ENCODE measurements around the gene MRPS21.
"Not testable (repeated sequence)": the region's sequence is repeated elsewhere in the genome, so short reads cannot be mapped to it uniquely, and the experiment has no call there.

The MRPS21 gene

DNA sequence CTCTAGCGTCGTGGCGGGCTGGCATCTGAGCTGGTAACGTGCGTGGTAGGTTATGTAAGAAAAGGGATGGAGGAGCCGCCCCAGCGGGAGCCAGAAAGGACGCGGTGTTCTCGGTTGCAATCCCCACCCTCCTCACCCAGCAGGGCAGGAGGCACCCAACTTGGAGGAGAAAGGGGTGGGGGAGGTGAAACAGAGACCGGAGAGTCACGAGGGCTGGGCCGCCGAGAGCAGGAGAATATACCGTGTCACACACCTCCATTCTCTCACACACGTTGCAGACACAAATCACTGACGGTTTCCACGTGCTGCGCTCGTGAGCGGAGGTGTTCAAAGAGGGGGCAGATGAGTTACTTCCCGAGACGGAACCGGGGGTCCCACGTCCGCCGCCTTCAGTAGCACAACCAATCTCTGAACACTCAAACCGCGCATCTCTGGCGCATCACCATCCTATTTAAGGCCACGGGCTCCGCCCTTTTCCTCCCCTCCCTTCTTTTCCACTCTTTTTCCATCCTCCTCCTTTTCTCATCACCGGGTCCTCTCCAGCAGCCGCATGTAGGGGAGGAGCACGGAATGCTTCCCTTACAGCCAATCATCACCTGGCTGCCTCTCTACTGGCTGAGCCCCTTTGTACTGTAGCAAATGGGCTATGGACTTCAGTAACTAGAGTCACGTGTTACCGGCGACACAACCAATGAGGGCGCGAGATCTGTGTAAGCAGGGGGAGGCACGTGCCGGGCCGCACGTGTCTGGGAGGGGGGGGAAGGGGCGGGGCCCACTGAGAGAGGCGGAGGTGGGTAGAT is 11.7 kb upstream of the MRPS21 start, which contains the start of gene CIART:
CIART (plus strand) TSS at position 797 of the 800 bp plus-strand sequence. CDS start 714 bp downstream, outside the sequence.
- DNase-seq = peak; percentile 90

DNA sequence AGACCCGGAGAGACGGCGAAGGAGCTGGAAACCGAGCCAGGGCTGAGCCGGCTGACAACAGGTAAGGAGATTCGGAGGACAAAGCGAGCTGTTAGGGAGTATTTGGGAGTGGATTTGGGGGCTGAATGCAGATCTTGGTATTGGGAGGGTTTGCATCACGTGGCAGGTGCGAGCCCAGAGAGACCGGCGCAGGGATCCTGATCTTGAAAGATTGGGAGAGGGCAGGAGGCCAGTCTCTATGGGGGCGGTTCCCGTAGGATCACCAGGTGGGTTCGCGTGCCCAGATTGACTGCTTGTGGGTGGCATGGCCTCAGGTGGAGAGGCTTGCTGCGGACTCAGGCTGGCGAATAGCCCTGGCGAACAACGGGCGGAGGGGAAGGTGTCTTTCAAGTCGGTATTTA is 11.1 kb upstream of the MRPS21 start:
- DNase-seq = no peak

DNA sequence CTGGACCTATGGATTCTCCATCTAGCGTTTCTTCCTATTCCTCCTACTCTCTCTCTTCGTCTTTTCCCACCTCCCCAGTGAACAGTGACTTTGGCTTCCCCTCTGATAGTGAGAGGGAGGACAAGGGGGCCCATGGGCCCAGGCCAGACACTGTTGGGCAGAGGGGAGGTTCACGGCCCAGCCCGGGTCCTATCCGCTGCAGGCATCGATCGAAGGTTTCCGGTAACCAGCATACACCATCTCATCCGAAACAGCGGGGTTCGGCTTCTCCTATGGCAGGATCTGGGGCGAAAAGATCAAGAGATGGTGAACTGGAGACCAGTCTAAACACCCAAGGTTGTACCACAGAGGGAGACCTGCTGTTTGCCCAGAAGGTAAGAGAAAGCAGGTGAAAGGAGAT is 10.4 kb upstream of the MRPS21 start:
- DNase-seq = no peak

DNA sequence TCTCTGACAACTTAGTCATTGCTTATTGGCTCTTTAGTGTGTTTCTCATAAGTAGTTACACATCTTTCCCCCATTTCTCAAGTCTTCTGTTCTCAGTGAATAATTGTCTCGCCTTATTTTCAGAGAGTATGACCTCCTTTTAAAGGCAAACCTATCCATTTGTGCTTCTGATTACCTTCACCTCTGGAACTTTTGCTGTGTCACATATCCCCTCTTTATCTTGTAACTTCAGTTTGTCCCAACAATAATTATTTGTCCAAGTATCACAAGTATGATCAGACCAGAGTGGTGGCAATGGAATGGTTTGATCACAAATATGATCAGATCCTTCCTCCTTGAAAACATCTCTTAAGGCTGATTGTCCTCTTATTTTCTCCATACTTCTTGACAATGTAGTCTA is 5.3 kb upstream of the MRPS21 start:
- DNase-seq = no peak

DNA sequence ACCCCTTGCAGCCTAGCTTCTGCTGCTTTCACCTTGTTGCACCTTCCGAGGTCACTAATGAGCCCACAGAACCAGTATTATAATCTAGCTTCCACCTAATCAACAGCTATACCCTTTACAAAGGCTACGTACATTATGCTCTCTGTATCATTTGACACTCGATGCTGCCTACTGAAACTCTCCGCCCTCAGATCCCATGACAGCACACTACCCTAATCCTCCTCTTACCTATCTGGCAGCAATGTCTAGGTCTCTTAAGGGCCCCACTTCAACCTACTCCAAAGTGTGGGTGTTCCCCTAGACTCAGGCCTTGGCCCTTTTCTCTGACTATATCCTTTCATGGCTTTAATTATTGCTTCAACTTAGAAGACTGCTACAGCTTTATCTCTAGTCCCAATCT is 4.8 kb upstream of the MRPS21 start:
- no peak for DNase-seq

DNA sequence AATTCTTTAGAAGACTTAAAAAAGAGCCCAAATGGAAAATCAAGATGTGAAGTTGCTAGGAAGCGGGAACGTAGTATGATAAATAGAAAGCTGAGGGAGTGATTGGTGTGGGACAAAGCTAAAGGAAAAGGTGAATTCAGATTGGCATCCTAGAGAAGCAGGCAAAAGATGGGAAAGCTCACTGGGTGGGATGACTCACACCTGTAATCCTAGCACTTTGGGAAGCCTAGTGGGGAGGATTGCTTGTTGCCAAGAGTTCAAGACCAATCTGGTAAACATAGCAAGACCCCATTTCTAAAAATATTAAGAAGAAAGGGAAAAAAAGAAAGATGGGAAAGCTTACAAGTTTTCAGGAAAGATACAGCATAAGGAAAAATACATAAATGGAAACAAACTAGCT is 1.8 kb downstream of the MRPS21 start:
- no peak for DNase-seq

DNA sequence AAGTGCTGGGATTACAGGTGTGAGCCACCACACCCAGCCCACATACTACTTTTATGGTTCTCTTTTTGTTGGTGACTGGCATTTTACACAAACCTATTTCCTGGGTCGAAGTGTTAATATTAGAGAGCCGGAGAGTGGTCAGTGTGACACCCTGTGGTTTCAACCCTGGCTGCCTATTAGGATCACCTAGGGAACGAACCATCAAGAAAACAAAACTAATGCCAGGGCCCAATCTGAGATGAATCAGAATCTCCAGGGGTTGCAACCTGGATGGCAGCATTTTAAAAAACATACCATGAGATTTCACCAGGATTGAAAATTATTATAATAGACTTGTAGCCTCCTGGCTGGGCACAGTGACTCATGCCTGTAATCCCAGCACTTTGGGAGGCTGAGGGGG is 6.1 kb downstream of the MRPS21 start:
- no peak for DNase-seq

DNA sequence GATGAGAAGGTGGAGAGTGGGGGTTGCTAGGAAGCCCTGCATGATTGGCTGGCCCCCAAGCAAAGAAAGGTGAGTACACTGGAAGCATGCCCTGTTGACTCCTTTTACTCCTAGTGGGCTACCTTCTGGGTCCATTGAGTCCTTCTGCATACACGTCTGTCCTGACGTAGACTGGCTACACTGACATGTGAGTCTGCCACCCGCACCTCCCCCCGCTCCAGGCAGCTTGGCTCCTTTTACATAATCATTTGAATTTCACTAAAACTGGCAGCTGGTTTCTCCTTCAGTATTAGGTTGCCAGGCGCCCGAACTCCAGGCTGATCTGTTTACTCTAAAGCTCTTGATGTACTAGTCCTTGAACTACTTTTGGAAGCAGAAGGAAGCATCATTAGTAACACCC is 8.7 kb downstream of the MRPS21 start:
- DNase-seq = no peak

DNA sequence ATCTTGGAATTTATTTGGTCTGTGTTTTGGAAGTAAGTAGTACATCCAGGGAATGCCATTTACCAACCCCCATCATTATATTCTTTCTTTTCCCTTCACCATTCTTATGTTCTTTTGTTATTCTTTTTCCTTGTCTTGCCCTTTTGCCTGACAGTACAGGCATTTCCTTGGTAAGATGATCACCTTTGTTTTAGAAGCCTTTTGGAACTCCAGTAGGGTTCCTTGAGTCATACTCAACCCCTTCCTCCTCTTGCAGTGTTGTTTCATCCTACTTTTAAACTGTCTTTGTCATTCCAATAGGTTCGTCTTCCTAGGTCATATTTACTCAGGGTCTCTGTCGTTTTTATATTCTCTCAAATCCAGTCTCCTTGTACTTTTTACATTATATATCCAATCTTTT is 9.2 kb downstream of the MRPS21 start:
- no peak for DNase-seq

DNA sequence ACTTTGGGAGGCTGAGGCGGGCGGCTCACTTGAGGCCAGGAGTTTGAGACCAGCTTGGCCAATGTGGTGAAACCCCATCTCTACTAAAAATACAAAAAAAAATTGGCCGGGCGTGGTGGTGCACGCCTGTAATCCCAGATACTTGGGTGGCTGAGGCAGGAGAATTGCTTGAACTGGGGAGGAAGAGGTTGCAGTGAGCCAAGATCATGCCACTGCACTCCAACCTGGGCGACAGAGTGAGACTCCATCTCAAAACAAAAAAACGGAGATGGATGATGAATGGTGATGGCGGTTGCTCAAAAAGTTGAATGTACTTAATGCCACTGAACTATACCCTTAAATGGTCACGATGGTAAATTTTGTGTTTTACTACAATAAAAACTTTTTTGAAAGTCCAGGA is 14.9 kb downstream of the MRPS21 start:
- DNase-seq = not testable (repeated sequence)

DNA sequence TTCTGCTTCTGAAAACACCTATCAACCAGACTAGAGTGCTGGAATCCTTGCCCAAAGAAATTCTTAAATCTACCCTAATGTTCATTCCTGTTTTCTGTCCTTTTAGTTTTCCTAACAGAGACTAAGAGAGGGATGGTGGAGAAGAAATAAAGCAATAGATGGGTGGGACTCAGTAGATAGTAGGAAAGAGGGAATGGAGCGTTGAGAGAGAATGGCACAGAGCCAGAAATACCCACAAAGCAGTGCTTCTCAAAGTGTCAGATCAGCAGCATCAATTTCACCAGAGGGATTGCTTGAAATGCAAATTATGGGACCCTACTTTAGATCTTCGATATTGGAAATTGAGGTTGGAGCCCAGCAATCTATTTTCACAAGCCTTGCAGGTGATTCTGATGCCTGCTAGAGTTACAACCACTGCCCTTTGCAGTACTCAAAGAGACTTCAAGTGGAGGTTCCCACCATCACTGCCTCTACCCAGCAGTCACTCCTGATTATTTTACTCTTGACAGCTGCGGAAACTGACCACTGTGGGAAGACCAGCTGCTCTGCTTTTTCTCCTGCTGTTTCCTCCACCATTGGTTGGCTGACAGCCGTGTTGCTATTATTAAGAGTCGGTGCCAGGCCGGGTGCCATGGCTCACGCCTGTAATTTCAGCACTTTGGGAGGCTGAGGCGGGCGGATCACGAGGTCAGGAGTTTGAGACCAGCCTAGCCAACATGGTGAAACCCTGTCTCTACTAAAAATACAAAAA is 16.3 kb downstream of the MRPS21 start:
- no peak for DNase-seq

DNA sequence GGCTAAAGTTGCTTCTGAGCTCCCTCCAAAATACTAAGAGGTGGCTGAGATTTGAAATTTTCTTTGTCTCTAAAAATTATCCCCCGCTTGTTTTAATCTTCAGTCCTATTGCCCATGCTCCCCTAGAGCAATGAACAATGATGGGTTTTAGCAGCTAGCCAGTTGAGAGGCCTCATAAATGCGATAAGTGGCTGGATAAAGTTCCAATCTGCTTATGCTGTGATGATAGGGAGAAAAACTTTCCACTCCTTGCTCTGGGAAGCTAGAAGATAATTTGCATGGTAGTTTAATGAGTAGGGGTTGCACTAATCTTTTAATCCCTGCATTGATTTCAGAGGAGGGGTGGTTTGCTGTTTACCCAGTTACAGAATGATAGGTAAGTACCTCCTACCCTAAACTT is 18.1 kb downstream of the MRPS21 start:
- no peak for DNase-seq

DNA sequence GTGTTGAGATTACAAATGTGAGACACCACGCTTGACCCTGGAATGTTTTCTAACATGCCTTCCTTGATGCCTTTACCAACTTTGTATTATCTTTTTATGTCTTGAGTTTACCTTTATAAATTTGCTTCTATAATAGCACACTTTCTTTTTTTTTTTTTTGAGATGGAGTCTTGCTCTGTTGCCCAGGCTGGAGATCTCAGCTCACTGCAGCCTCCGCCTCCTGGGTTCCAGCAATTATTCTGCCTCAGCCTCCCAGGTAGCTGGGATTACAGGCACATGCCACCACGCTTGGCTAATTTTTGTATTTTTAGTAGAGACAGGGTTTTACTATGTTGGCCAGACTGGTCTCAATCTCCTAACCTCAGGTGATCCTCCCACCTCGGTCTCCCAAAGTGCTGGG is 21.0 kb downstream of the MRPS21 start:
- DNase-seq = not testable (repeated sequence)

DNA sequence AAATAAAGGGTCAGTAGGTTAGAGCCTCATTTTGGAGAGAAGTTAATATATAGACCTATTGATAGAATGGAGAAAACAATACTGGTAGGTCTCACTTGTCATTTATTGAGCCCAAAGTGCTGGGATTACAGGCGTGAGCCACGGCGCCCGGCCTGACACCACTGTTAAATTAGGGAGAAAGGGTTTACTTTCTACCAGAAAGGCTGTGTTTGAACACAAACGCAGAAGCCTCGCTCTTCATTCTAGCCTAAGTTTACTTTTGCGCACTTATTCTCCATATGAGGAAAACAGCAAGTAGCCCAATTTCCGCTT is 27.0 kb downstream of the MRPS21 start:
- DNase-seq = peak; percentile 7

DNA sequence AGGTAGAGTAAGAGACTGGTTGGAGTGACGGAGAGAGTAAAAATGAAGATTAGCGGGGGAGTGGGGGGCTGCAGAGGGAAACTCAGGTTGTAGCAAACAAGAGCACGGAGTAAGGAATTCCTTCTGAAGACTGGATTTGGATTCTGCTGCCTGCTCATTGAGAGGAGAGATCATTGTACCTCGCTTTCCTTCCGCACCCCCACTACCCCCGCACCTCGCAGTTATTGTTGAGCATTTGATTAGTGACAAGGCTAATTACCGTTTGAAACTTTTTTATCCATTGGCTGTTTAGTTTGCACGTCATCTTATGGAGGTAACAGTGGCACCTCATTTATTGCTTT is 28.1 kb downstream of the MRPS21 start:
- DNase-seq = peak; percentile 39

DNA sequence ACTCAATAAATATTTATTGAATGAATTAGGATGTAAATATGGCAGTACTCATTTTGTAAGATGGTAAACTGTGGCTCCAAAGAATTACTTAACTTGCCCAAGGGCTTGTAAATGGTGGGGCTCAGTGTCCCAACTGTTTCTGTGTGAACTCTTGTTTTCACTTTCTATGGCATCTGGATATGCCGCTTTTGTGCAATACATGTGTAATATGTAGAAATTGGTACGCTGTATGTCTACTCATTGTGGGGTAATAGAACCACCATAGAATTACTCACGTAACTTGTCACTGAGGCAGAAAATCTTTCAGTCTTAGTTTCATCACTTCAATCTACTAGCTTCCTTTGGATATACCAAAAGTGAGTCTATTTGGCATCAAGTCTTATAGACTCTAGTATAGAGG is 28.6 kb downstream of the MRPS21 start:
- peak; percentile 7 for DNase-seq

DNA sequence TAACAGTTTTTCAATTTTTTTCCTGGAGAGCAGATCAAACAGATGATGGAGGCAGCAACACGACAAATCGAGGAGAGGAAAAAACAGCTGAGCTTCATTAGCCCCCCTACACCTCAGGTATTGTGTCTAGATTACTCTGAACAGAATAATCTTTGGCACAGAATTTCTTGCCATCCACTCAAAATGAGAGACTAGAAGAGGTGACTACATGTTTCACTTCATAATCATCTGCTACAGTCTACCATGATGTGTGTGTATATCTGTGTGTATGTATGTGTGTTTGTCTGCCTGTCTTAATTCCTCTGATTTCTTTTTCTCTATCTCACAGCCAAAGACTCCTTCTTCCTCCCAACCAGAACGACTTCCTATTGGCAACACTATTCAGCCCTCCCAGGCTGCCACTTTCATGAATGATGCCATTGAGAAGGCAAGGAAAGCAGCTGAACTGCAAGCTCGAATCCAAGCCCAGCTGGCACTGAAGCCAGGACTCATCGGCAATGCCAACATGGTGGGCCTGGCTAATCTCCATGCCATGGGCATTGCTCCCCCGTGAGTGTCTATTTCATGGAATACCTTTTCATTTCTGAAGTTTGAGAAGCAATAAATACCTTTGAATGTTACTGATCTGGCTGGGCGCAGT is 39.1 kb downstream of the MRPS21 start:
- no peak for DNase-seq

DNA sequence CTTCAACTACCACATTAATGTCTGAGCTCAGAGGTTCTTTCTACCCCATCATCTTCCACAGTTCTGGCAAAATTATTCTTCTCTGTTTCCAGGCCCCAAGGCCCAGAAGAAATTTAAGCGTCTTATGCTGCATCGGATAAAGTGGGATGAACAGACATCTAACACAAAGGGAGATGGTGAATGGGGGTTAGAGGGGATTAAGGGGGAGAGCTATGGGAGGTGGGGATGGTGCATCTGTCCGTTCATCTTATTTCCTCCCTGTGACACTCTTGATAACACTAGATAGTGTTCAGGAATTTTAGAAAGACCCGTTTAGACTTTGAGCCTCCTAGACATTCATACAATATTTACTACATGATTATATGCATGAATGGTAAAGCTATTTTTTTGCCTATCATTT is 52.7 kb downstream of the MRPS21 start:
- no peak for DNase-seq

DNA sequence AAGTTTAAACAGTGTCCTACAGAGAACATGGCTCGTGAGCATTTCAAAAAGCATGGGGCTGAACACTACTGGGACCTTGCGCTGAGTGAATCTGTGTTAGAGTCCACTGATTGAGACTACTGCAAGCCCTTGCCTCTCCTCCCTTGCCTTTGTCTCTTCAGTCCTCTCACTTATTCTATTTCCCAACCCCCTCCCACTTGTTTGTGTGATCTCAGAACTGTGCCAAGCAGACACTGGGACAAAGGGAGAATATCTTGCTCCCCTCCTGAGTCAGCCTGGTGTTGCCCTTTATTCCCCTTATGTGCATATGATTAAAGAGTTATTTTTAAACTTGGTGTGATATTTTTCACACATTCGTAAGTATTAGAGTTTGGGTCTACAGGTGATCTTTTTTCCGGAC is 59.2 kb downstream of the MRPS21 start:
- DNase-seq = no peak
